ENCODE results near the gene KCNQ5.

GRCh38 chr6:73088138-73088813 lies 466.4 kb downstream of the KCNQ5 start:
- TF ChIP-seq CTCF (IDR thresholded peaks at IDR 0.05; ENCODE audit: low read depth, low read length, poor library complexity, severe bottlenecking) (no peak), EZH2phosphoT487 (IDR thresholded peaks at IDR 0.05; ENCODE audit: borderline replicate concordance, low read length) (no peak)

Measured in DOHH2 (cell line).